ENCODE data around the gene KCTD20.

The KCTD20 gene

DNA sequence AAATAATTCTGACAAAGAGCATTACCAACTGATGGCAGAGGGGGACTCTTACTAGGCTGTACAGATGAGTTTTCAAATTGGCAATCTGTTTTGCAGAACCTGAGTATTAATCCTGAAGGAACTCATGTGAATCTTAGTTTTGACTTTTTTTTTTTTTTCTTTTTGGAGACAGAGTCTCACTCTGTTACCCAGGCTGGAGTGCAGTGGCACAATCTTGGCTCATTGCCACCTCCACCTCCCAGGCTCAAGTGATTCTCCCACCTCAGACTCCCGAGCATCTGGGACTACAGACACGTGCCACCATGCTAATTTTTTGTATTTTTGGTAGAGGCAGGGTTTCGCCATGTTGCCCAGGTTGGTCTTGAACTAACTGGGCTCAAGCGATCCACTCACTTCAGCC, 49.3 kb downstream of the KCTD20 start:
- DNase-seq (ENCODE audit: low read depth in 1 of 2, low spot score in 1 of 2): no peak

GRCh38 chr6:36492621-36493020, 49.8 kb downstream of the KCTD20 start:
- no peak for DNase-seq (ENCODE audit: low read depth in 1 of 2, low spot score in 1 of 2)

DNA sequence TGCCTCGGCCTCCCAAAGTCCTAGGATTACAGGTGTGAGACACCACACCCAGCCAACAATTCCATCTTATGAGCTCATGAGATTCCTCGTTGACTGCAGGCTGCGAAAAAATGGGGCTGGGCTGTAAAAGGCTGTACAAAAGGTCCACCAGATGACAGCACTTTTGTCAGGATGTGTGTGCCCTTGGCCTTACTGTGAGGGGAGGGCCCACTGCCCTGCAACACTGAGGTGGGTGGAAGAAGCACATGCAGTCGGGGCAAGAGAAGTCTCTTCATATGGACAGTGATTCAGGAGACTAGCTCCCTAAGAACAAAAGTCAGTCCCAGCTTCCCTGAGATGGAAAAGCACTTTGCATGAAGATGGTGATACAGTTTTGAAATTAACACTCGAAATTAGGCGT, 50.5 kb downstream of the KCTD20 start:
- no peak for DNase-seq (ENCODE audit: low read depth in 1 of 2, low spot score in 1 of 2)

DNA sequence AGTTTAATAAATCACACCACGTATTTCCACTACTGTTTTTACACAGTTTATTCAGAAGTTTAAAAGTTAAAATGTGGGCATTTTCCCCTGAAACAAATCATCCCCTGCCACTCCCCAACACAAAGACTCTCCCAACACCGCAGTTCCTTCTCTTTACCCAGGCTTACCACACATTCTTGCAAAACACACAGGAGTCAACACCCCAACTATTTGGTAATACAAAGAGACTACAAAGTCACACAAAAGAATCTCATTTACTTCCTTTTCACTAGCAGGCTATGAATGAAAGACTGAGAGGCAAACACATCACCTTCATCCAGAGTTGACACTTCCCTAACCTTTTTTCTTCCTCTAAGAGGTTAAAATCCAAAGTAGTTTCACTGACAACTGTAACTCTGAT, 51.1 kb downstream of the KCTD20 start:
- DNase-seq (ENCODE audit: low read depth in 1 of 2, low spot score in 1 of 2): no peak

DNA sequence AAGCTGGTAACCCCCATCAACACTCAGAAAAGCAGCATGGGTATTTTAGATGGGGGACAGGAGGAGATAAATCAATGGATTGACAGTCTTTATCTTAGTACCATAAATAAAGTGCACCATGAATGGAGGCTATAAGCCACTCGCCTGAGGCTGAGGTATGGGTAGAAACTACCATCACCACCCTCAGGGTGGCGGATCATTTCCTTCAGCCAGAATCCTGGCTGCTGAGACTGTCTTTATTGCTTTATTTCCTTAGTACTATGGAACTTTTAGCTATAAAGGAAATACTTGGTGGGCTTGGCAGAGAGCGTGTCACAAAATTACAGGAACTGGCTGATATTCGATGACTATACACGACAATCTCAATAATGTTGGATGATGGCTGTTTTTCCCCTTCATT, 52.3 kb downstream of the KCTD20 start:
- DNase-seq (ENCODE audit: low read depth in 1 of 2, low spot score in 1 of 2): no peak

DNA sequence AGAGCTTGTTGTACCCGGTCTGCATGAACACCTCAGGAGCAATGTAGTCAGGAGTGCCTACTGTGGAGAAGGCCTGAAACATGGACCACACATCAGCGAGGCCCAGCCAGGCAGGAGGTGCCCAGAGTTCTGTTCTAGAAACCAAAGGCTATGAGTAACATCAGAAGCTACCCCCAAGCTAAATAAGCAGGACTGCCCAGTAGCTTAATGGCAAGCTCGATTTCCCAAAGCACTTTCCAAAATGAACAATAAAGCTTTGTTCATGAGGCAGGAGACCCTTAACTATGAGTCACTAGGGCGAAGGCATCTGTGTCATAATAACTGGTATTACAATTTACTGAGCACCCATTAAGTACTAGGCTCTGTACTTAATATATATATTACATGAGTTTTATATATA, 57.1 kb downstream of the KCTD20 start:
- no peak for DNase-seq (ENCODE audit: low read depth in 1 of 2, low spot score in 1 of 2)

GRCh38 chr6:36501686-36502085, 58.9 kb downstream of the KCTD20 start:
- no peak for DNase-seq (ENCODE audit: low read depth in 1 of 2, low spot score in 1 of 2)

DNA sequence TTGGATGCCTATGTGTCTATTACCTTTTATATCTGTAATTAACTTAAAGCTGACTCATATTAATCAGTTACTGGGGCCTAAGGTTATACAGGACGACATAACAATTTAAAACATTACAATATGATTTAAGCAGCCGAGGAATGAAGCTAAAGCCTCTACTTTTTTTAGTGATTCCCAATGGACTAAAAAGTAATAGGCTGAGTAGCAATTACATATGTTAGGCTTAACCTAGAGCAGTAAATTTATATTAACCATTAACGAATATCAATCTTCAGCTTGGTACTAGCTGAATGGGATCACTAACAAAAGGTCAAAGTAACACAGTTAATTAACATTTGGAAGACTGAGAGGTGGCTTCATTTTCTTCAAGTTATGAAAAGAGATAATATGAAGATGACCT, 61.4 kb downstream of the KCTD20 start:
- DNase-seq (ENCODE audit: low read depth in 1 of 2, low spot score in 1 of 2): no peak

- no peak for DNase-seq (ENCODE audit: low read depth in 1 of 2, low spot score in 1 of 2)
These were observed 62.2 kb downstream of the KCTD20 start for GRCh38 chr6:36504982-36505381.

GRCh38 chr6:36505744-36506534, 63.1 kb downstream of the KCTD20 start:
- no peak for DNase-seq (ENCODE audit: low read depth in 1 of 2, low spot score in 1 of 2)

GRCh38 chr6:36506611-36507010, 63.8 kb downstream of the KCTD20 start:
- no peak for DNase-seq (ENCODE audit: low read depth in 1 of 2, low spot score in 1 of 2)

DNA sequence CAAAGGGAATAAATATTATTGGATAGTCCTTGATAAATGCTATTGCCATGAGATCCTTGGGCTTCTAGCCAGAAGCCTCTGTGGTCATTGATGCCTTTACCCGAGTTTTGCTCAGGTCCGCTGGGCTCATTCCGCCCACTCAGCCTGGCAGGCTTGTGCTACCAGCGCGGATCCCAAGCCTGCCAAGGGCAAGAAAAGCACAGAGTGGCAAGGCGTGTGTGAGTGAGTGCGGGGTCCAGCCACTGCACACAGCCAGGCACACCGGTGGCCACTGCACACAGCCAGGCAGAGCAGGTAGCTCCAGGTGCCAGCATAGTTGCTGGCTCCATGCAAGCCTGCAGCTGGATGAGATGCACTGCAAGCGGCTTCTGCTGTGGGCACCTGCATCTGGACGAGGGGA, 65.7 kb downstream of the KCTD20 start:
- DNase-seq (ENCODE audit: low read depth in 1 of 2, low spot score in 1 of 2): no peak

- no peak for DNase-seq (ENCODE audit: low read depth in 1 of 2, low spot score in 1 of 2)
These were observed 67.6 kb downstream of the KCTD20 start for GRCh38 chr6:36510365-36510764.

DNA sequence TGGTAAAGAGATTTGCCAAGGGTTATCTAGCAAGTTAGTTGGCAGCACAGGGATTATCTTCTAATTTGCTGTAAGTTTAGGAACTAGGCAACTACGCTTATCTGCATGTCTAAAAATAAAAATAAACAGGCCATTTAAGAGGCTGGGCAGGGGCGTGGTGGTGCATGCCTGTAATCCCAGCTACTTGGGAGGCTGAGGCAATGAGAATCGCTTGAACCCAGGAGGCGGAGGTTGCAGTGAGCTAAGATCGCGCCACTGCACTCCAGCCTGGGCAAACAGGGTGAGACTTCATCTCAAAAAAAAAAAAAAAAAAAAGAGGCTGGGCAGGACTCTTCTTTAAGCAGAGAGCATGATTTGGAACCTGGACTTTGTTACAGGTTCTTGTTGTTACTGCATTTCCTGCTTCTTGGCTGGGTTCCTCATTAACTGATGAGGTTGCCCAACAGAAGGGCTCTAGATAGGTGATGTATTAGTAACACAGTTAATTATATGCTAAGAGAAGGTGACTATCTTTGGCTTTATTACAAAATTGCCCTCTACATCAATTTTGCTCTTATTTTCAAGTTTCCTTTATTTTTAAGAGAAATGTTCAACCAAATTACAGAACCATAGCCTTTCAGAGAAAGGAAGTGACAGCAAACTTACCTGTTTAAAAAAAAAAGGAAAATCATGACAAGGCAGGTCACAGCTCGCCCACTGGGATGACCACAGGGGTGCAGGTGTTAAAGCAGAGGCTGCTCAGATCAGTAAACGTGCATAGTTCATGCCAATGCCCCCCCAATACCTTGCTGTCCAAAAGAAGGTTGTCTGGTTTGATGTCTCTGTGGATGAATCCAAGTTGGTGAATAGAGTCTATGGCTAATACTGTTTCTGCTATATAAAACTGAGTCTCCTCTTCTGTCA, 72.0 kb downstream of the KCTD20 start:
- DNase-seq (ENCODE audit: low read depth in 1 of 2, low spot score in 1 of 2): no peak

- DNase-seq (ENCODE audit: low read depth in 1 of 2, low spot score in 1 of 2): no peak
These were observed 73.0 kb downstream of the KCTD20 start for GRCh38 chr6:36515844-36516243.

DNA sequence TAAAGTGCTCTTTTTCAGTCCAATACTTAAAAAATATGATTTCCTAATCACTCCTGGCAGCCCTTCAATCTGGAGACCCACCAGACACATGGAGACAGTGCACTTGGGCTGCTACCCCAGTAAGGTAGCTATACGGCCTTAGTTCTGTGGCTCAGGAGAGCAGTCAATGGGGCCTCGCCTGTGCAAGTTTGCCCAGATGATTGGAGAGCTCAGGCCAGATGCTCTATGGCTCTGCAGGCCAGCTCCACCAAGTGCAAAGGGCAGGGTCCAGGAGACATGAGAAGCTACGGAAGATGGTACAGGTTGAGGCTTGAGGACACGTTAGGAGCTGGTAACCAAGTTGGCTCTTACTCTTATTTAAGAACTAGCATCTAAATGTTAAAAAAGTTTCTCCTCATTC, 73.8 kb downstream of the KCTD20 start:
- no peak for DNase-seq (ENCODE audit: low read depth in 1 of 2, low spot score in 1 of 2)

GRCh38 chr6:36516988-36517387, 74.2 kb downstream of the KCTD20 start:
- DNase-seq (ENCODE audit: low read depth in 1 of 2, low spot score in 1 of 2): no peak

GRCh38 chr6:36517408-36517807, 74.6 kb downstream of the KCTD20 start:
- DNase-seq (ENCODE audit: low read depth in 1 of 2, low spot score in 1 of 2): no peak

DNA sequence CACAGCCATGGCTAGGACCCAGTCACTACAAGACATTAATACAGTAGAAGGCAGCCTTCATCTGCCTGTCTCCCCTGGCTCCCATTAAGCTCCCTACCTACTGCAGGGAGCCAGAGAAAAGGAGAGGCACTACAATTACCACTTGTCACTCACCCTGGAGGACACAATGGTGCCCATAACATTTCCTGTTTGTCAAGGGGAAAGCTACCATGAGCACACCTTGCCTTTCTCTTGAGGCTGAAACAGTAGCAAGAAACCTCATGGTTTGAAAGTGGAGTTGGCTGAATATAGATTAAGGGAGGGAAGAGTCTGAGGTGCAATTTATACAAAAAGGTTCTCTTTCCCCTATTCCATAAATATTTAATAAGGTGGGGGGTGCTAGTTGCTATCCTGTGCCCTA, 76.6 kb downstream of the KCTD20 start:
- DNase-seq (ENCODE audit: low read depth in 1 of 2, low spot score in 1 of 2): no peak

DNA sequence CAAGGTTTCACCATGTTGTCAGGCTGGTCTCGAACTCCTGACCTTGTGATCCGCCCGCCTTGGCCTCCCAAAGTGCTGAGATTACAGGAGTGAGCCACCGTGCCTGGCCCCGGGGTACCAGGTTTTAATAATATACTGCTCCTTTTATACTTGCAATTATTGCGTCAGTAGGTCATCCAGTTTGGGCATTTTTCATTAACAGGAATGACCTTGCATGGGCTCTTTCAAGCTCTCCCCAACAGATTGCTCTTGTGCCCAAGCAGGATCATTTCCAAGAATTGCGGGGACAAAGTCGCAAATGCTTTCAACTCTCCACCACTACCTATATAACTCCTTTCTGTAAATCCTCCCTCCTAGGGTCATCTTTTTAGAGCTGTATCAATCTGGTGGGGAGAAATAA, 80.7 kb downstream of the KCTD20 start:
- no peak for DNase-seq (ENCODE audit: low read depth in 1 of 2, low spot score in 1 of 2)

DNA sequence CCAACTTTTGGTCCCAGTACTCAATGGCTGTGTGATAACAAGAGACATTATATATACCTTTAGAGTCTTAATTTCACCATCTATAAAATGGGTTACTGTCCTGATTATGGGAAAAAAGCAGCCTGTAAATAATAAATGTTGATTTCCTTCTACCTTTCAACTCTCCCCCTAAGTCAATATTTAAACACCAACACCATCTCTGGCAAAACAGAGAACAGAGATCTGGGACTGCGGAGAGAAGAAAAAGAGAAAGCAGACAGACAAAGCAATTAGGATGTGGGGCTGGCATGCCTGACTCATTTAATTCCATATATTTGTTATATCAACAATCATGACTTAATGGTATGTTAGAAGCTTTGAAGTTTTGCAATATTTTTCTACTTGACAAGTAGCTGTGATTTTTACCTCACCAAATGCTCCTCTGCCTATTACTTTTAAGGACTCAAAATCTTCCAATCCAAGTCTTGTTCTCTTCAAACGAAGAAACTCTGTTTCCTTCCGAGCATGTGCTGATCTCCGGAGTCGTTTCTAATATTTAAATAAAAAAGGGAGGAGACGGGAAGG, 81.2 kb downstream of the KCTD20 start:
- no peak for DNase-seq (ENCODE audit: low read depth in 1 of 2, low spot score in 1 of 2)

DNA sequence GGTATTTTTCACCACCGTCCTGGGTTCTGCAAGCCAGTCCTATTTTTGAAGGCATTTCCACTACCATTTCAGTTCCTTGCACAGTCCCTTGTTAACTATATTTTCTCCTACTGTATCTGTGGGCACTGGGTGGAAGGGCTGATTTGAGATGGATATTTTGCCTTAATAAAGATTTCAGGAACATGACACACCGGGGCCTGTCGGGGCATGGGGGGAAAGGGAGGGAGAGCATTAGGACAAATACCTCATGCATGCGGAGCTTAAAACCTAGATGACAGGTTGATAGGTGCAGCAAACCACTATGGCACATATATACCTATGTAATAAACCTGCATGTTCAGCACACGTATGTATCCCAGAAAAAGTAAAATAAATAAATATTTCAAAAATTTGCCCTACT, 82.1 kb downstream of the KCTD20 start:
- no peak for DNase-seq (ENCODE audit: low read depth in 1 of 2, low spot score in 1 of 2)

Data from activated CD4-positive, alpha-beta T cell treated with anti-CD3 and anti-CD28 coated beads, Interleukin-2, amount 50 U/mL, for 24 hours (primary cell).